Endothelial cell of umbilical vein (primary cell): ENCODE measurements around the gene HSF2BP. TPM values are rescaled to one million over a fixed set of nuclear protein-coding genes. Genes with fewer than 3 reads are reported as not detected.

Source experiments
- BruUV-seq: library from RNA; stranded (reverse); fragments of 400-500 nt; replicated peaks from 2 replicates; lab custom pipeline; 2021; lab: Mats Ljungman, UMichigan
- CTCF ChIA-PET: fragments of 300-600, 350-600 bp; sonication (Branson Sonifier 250); formaldehyde crosslinking; loops from one replicate; lab custom pipeline; 2021; ENCODE audit warnings: antibody characterized with exemption, inconsistent platforms; lab: Charles Lee
- POLR2A ChIA-PET: fragments of 300-600, 350-600 bp; sonication (Branson Sonifier 250); formaldehyde crosslinking; loops from one replicate; lab custom pipeline; 2021; ENCODE audit warnings: antibody characterized with exemption, inconsistent platforms; lab: Charles Lee
- DNase-seq: peaks from one replicate; pipeline ENCODE4 v3.0.0-alpha.2; 2011; ENCODE audit warnings: low read depth, low spot score
- FAIRE-seq: peaks from 2 replicates; lab custom pipeline; 2011; peaks lifted over from hg19 to GRCh38; lab: Jason Lieb, UNC
- H2AFZ ChIP-seq: 2 replicates; pipeline ENCODE4 v1.6.0; 2012; ENCODE audit warnings: low read depth, low read length, control low read depth, inconsistent platforms
- H3K27ac ChIP-seq: 2 replicates; pipeline ENCODE4 v1.5.1; 2011; ENCODE audit warnings: low read depth, mild to moderate bottlenecking, control low read depth, low read length, moderate library complexity; ENCODE audit not compliant: insufficient read depth
- H3K27me3 ChIP-seq, 2 experiments: 2 replicates each; pipeline versions ENCODE4 v1.6.0 to v1.6.1; 2011; ENCODE audit warnings: low read length in 2 of 2, mixed read lengths in 1 of 2; ENCODE audit not compliant: control insufficient read depth in 2 of 2, insufficient read depth in 2 of 2
- H3K36me3 ChIP-seq, 2 experiments: 2 replicates in 1 of 2; 3 replicates in 1 of 2; pipeline ENCODE4 v1.5.1; 2011; ENCODE audit warnings: low read length in 2 of 2, mild to moderate bottlenecking in 1 of 2, moderate library complexity in 1 of 2; ENCODE audit not compliant: control insufficient read depth in 2 of 2, insufficient read depth in 2 of 2; ENCODE audit errors: extremely low read depth in 1 of 2
- H3K4me1 ChIP-seq: 3 replicates; pipeline ENCODE4 v1.5.1; 2011; ENCODE audit warnings: mild to moderate bottlenecking, low read length; ENCODE audit not compliant: control insufficient read depth, insufficient read depth; ENCODE audit errors: extremely low read depth
- H3K4me2 ChIP-seq: 2 replicates; pipeline ENCODE4 v1.6.1; 2011; ENCODE audit warnings: low read length, control low read depth, mixed read lengths; ENCODE audit not compliant: insufficient read depth
- H3K4me3 ChIP-seq, 3 experiments: fragments of 200-600 bp in 1 of 3; sonication (generic), shearing (Covaris generic) in 1 of 3; replicated peaks in 1 of 3; 2 replicates each; pipeline ENCODE4 v1.5.1; 2011 to 2016; ENCODE audit warnings: control low read depth in 3 of 3, low read length in 3 of 3, mild to moderate bottlenecking in 2 of 3, inconsistent platforms in 1 of 3, low read depth in 1 of 3, moderate library complexity in 1 of 3; ENCODE audit not compliant: insufficient read depth in 1 of 3
- H3K79me2 ChIP-seq: 2 replicates; pipeline ENCODE4 v1.6.0; 2012; ENCODE audit warnings: low read length, inconsistent platforms; ENCODE audit not compliant: control insufficient read depth, insufficient read depth
- H3K9ac ChIP-seq: replicated peaks from 2 replicates; pipeline ENCODE3; 2011; ENCODE audit warnings: low read length, control low read depth; ENCODE audit not compliant: insufficient read depth; ENCODE audit errors: extremely low read depth
- H3K9me1 ChIP-seq: replicated peaks from 3 replicates; pipeline ENCODE4 v1.6.0; 2011; ENCODE audit warnings: mild to moderate bottlenecking, low read length; ENCODE audit not compliant: control insufficient read depth, insufficient read depth; ENCODE audit errors: extremely low read depth
- H3K9me3 ChIP-seq: replicated peaks from 2 replicates; pipeline ENCODE4 v1.5.1; 2012; ENCODE audit warnings: low read length, inconsistent platforms; ENCODE audit not compliant: control insufficient read depth, insufficient read depth
- H4K20me1 ChIP-seq: replicated peaks from 2 replicates; pipeline ENCODE3; 2011; ENCODE audit warnings: mild to moderate bottlenecking, low read length; ENCODE audit not compliant: control insufficient read depth, insufficient read depth; ENCODE audit errors: extremely low read depth
- EZH2 ChIP-seq: IDR thresholded peaks from 2 replicates; pipeline ENCODE4 v1.6.1; 2012; ENCODE audit warnings: borderline replicate concordance, low read depth, mild to moderate bottlenecking, moderate library complexity, low read length, inconsistent platforms; ENCODE audit not compliant: severe bottlenecking
- FOS ChIP-seq: IDR thresholded peaks from 2 replicates; pipeline ENCODE4 v1.6.1; 2011; ENCODE audit warnings: mild to moderate bottlenecking, low read length, moderate library complexity, borderline replicate concordance; ENCODE audit not compliant: insufficient read depth
- GATA2 ChIP-seq: IDR thresholded peaks from 2 replicates; pipeline ENCODE4 v1.7.0; 2011; ENCODE audit warnings: low read depth, mild to moderate bottlenecking, moderate library complexity, mixed read lengths, low read length; ENCODE audit not compliant: insufficient read length, insufficient read depth
- JUN ChIP-seq: IDR thresholded peaks from 2 replicates; pipeline ENCODE4 v1.6.1; 2011; ENCODE audit warnings: borderline replicate concordance, low read depth; ENCODE audit not compliant: insufficient read length, insufficient read depth
- MAX ChIP-seq: IDR thresholded peaks from 2 replicates; pipeline ENCODE4 v1.6.1; 2011; ENCODE audit not compliant: insufficient read depth, insufficient read length
- MYC ChIP-seq: IDR thresholded peaks from one replicate; pipeline ENCODE4 v1.6.1; 2011; ENCODE audit warnings: mild to moderate bottlenecking, low read depth, low read length
- POLR2A ChIP-seq: IDR thresholded peaks from 2 replicates; pipeline ENCODE4 v1.6.1; 2012; ENCODE audit warnings: low read depth, mild to moderate bottlenecking, control low read depth, low read length
- POLR2AphosphoS5 ChIP-seq: IDR thresholded peaks from 2 replicates; pipeline ENCODE4 v1.6.1; 2012; ENCODE audit warnings: low read depth, mild to moderate bottlenecking, control low read depth, low read length, moderate library complexity; ENCODE audit not compliant: insufficient read depth
- dilution Hi-C: fragments of 300-500 bp; cut with MboI; formaldehyde crosslinking; loops from one replicate; pipeline ENCODE4 v1.15.0; 2019; ENCODE audit warnings: low sequenced_read_pairs; ENCODE audit not compliant: extremely low pct_ligation_motif_present
- intact Hi-C: fragments of 100-400 bp; cut with micrococcal nuclease; formaldehyde crosslinking; loops from one replicate; pipeline ENCODE4 v1.10.0; 2022
- polyA plus RNA-seq, 4 experiments: library from polyadenylated mRNA; depleted of rRNA in 3 of 4; stranded (reverse) in 3 of 4; unstranded in 1 of 4; fragments of >200 nt; gene quantifications; 2 replicates each; pipeline versions ENCODE4 v1.2.1 to v1.2.3, GENCODE V29; 2011 to 2012; ENCODE audit warnings: missing spikeins in 1 of 4
- total RNA-seq: library from RNA; stranded (reverse); gene quantifications from 2 replicates; pipeline ENCODE4 v1.2.3, GENCODE V29; 2021
- TF ChIP-seq, protein P1 (sequence below), 2 donors: IDR thresholded peaks; 1 replicate in 1 of 2; 2 replicates in 1 of 2; pipeline ENCODE4 v1.5.1; 2011; ENCODE audit warnings: low read length in 2 of 2, mild to moderate bottlenecking in 2 of 2, moderate library complexity in 2 of 2, control low read depth in 1 of 2, inconsistent platforms in 1 of 2, low read depth in 1 of 2; ENCODE audit not compliant: insufficient read depth in 1 of 2; ENCODE audit errors: extremely low read depth in 1 of 2

Gene HSF2BP
- total and polyA plus RNA-seq, 2 donors (not counting 3 experiments of a cell fraction or from before 2014, with no cell fraction given): 0.41 to 0.55 TPM

- TF ChIP-seq MYC (no peak), MAX (no peak), POLR2A (no peak), EZH2 (no peak), POLR2AphosphoS5 (no peak), JUN (no peak), FOS (no peak), GATA2 (no peak)
- TF ChIP-seq, protein P1, sequence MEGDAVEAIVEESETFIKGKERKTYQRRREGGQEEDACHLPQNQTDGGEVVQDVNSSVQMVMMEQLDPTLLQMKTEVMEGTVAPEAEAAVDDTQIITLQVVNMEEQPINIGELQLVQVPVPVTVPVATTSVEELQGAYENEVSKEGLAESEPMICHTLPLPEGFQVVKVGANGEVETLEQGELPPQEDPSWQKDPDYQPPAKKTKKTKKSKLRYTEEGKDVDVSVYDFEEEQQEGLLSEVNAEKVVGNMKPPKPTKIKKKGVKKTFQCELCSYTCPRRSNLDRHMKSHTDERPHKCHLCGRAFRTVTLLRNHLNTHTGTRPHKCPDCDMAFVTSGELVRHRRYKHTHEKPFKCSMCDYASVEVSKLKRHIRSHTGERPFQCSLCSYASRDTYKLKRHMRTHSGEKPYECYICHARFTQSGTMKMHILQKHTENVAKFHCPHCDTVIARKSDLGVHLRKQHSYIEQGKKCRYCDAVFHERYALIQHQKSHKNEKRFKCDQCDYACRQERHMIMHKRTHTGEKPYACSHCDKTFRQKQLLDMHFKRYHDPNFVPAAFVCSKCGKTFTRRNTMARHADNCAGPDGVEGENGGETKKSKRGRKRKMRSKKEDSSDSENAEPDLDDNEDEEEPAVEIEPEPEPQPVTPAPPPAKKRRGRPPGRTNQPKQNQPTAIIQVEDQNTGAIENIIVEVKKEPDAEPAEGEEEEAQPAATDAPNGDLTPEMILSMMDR (IDR thresholded peaks at IDR 0.05; ENCODE audit: extremely low read depth in 1 of 2, insufficient read depth in 1 of 2, low read depth in 1 of 2, low read length in 2 of 2): no peak
- Histone ChIP-seq H3K36me3 (no peaks in the 10 kb centered on the region), H3K4me3 (no peak overlapping the region), H3K79me2 (no peaks in the 10 kb centered on the region), H4K20me1 (no peaks in the 10 kb centered on the region), H3K4me2 (no peak overlapping the region), H3K9ac (no peak overlapping the region), H3K27me3 (no peaks in the 10 kb centered on the region), H3K9me1 (no peaks in the 10 kb centered on the region), H3K9me3 (no peaks in the 10 kb centered on the region), H3K27ac (peak overlapping the region; percentile 31), H3K4me1 (peaks cover 36% of the 10 kb centered on the region), H2AFZ (no peak overlapping the region)
- no TSS peak for BruUV-seq
- POLR2A ChIA-PET: no interaction called here
- CTCF ChIA-PET: interaction anchor here (1.0 to 1.6 kb wide), 4 partner anchors 9 to 24 kb away, joined by 3 to 6 read pairs (median 4); no protein-coding TSS in a partner anchor
- intact Hi-C loops (no loop called here), dilution Hi-C loops (no loop called here)
- no peak for DNase-seq
- peak; percentile 40 for FAIRE-seq
These were observed 69.1 kb downstream of the HSF2BP start for GRCh38 chr21:43590194-43590593.
